Stimulated activated CD4-positive, alpha-beta T cell treated with anti-CD3 and anti-CD28 coated beads, Interleukin-1b, Interleukin-23, amount 100 ng/mL, for 24 hours (primary cell): Measurements from ENCODE around the gene KIAA1614.
"Not testable (repeated sequence)": the region's sequence is repeated elsewhere in the genome, so short reads cannot be mapped to it uniquely, and the experiment has no call there.

Experiments used
- DNase-seq, 4 experiments: peaks; one replicate each; pipeline ENCODE4 v3.0.0-alpha.2; 2020; ENCODE audit warnings: low read depth in 4 of 4, low spot score in 1 of 4

Gene KIAA1614

DNA sequence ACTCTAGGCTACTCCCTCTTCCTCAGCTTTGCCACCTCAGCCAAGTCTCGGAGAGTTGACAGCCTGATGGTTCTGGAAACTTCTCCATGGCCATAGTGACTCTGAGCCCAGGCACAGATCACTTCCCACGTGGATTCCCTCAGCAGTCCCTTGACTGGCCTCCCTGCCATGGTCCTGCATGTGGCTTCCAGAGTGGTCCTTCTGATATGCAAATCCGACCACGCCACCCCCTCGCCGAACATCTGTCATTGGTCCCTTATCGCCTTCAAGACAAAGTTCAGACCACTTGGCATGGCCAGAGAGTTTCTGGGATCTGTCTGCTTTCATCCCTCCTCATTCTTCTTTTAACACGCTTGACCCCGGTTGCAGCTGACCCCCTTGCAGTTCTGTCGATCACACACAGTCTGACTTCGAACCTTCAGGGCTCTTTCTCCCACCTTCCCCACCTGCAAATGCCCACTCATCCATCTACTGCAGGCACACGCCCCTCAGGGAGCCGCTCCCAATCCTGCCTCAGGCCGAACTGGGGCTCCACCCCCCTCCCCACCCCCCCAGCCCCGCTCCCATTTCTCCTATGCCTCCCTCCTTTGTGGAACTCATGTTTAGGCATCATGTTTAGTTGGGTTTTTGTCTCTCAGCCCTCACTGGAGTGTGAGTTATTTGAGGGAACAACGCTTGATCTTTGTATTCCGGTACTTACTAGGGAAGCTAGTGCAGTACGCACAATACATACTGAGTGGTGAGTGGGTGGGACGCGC lies 29.0 kb downstream of the KIAA1614 start:
- no peak for DNase-seq

DNA sequence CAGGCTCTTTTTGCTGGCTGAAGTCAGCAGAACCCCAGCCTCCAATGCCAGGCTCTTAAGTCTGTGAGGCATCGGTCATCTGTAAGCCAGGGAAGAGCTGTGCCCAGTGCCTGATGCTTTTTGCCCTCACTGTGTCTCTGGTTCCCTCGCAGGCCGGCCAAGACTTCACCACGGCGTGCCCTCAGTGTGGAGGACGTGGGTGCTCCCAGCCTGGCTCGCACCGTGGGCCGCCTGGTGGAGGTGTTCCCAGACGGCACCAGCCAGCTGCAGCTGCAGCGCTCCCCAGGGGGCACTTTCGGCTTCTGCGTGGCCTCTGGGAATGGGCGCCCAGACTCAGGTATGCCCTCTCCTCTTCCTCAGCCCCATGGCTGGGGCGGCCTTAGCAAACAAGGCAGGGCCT lies 32.5 kb downstream of the KIAA1614 start:
- DNase-seq, result no peak

DNA sequence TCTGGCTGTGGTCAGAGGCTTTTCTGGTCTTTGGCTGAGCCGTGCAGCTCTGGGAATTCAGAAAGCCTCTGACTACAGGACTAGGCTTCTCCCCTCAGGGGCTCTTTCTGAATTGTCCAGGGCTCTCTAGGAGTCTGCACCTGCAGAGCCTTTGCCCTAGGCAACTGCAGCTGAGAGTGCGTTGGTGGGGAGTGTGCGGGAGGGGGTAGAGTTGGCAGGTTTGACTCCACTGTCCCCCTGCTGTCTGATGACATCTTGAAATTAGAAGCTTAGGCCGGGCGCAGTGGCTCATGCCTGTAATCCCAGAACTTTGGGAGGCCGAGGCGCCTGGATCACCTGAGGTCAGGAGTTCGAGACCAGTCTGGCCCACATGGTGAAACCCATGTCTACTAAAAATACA lies 32.9 kb downstream of the KIAA1614 start:
- no peak for DNase-seq

DNA sequence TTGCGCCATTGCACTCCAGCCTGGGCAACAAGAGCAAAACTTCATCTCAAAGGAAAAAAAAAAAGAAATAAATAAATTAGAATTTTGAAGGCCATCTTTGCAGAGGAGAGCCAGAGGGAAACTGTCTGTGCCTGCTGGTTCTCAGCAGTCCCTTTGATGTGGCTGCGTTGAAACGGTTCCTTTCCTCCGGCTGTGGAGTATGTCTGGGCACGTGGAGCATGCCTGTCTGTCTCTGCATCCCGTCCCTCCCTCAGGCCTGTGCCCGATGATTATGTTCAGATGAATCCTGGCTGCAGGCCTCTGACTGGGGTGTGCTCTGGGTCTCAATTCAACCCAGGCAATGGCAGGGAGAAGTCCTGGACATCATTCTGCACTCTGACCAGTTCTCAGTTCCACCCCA lies 33.4 kb downstream of the KIAA1614 start:
- DNase-seq, result no peak

DNA sequence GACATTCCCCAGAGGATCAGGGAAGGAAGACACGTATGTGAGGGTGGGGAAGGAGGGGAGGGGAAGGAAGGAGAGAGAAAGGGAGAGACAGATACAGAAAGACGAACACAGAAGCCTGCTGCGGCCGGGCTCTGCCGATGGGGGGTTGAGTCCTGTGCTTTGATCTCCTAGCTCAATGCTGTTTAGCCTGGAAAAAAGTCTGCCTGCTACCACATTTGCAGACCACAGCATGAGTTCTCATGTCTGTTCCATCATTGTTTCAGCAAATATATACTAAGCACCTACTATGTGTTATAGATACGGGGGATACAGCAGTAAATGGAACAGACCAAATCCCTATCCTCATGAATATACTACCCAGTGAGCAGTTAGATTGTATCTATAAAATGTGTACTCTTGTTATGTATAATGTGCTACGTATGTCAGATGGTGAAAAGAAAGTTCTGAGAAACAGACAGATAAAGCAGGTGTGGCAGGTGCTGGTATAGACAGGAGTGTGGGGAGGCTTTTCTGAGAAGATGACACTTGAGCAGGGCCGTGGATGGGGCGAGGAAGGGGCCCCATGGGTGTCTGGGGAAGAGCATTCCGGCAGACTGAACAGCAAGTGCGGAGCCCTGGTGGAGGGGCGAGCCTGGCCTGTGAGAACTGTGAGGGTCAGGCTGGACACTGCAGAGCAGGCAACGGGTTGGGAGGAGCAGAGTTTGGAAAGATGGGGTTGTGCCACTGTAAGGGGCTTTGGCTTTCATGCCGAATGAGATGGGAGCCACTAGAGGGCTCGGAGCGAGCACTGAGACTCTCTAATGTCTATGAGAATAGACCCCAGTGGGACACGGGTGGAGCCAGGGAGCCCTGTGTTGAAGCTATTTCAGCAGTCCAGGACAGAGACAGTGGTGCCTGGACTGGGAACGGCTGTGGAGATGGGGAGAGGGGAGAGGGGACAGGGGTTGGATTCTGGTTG lies 34.1 kb downstream of the KIAA1614 start:
- no peak for DNase-seq

DNA sequence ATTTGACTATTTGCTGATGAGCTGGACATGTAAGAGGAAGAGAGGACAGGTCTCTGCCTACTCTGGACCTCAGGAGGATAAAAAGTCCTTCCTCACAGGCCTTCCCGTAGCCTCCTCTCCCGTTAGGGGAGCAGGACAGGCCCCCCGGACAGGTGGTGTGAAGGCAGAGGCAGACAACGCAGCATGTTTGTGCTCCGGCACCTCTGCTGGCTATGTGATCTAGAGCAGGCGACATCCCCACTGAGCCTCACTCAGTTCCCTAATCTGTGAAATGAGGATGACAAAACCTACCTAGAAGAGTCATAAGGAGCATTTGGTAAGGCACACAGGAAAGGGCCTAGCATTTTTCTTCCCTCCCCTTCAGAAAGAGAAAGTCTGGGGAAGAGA lies 34.8 kb downstream of the KIAA1614 start:
- no peak for DNase-seq

DNA sequence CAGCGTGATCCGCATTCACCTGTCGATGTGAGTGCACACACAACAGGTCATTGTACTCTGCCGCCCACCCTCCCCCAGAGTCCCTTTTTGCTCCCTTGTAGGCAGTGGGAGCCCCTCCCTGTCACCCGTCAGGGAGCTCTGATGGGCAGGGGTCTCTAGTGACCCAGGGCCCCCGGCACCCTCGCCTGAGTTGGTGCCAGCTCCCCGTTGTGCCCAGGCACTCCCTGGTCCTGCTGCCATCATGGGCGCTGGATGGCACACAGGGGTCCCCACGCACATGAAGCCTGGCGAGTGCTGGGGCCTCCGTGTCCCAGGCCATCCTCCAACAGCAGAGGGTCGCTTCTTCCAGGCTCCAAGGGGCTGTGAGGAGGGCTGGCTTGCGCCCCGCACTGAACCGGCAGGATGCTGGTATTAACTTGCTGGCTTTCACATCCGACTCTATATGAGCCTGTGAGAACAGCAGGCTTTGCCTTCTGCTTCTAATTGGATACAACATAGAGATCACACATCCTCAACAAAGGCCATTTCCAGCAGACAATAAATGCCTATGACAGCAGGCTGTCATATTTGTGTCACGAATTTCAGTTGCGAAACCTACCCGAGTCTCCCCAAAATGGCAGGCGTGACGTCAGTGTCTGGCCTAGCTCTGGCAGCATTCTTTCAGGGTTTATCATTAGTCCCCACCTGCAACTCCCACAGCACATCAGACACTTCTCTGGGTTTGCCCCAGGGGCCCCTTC lies 35.4 kb downstream of the KIAA1614 start:
- DNase-seq, result no peak

DNA sequence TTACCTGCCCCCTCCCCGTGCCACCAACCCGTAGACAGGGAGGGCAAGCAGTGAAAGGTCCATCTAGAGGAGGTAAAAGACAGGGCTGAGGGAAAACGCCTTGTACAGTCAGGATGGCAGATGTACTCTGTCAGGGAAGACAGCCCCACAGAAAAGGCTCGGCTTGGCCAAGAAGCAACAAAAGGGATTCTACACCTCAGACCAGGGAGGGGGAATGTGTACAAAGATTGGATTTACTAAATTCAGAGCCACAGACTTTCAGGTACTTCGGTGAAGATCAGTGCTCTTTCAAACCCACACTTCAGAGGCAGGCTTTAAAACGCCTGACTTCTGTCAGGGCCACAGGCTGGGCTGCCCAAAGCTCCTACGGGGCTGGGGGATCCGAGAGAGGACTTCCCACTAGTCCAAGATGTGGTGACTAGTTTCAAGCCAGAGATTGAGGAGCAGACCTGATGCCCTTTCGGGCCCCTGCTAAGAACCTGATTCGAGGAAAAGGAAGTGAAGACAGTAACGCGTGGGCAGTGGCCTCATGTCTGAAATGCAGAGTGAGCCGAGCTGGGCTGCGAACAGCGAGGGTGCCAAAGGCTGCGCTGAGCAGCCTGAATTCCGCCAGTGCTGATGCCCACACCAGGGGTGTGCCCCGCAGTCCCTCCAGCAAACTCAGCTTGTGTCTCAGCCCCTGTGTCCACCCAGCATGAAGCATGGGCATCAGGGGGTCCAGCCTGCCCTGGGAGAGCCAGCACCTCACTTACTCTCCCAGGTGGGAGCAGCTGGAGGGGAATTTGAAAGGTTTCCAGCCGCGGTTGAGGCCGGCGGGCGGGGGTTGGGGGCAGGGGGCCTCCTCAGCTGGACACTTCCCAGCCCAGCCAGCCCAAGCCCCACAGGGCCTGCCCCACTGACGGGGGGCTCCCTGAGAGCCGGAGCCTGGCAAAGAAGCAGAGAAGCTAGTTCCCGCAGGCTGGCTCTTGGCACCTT lies 36.2 kb downstream of the KIAA1614 start:
- DNase-seq, result no peak

DNA sequence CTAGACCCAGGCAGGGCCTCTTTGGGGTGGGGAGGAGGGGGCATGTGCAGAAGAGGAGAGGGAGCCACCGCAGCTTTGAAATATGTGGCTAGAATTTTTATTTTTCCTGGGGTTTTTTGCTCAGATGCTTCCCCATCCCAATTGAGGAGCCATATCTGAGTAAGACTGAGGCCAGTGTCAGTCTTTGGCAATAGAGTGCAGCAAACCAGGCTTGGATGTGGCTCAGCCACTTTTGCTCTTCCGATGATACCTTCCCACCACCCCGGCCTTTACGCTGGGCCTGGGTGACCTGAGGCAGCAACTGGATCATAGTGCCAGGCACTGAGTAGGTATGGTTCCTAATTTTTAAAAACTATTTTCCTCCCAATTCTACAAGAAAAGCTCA lies 36.9 kb downstream of the KIAA1614 start:
- no peak for DNase-seq

DNA sequence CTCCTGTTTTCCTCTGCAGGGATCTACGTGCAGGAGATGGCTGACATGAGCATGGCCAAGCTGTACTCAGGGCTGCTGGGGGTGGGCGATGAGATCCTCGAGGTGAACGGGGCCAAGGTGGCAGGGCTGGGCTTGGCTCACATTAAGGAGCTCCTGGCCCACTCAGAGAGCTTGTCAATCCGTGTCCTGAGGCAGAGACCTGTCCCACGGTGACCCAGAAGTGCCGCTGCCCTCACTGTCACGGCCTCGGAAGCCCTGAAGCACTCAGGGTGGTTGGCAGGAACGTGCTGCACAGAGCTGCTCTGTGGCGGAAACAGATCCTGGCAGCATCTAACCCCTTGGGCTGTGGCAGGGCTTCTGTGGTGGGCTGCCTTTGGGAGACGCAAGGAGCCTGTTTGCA lies 37.6 kb downstream of the KIAA1614 start:
- no peak for DNase-seq

DNA sequence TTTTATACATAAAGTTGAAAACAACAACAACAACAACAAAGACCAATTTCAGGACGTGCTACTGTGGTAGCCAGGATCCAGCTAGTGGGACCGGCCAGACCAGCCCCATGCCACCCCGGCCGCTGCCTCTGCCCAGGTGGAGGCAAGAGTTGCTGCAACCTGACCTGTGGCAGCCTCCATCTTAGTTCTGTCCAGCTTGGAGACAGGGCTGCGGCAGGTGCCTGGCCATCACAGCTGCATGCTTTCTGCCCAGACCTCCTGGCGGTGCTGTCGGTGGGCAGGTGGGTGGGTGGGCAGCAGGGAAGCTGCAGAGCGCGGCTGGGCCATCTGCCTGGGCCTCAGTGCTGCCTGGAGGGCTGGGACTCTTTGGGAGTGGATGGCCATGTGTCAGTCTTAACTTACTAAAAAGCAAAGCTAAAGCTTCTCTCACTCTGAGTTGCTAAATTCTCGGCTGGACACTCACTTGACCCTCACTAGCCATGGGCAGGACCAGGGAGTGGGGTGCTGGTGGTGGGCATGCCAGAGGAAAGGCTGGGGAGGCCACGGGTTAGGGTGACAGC lies 38.6 kb downstream of the KIAA1614 start:
- DNase-seq, result no peak

DNA sequence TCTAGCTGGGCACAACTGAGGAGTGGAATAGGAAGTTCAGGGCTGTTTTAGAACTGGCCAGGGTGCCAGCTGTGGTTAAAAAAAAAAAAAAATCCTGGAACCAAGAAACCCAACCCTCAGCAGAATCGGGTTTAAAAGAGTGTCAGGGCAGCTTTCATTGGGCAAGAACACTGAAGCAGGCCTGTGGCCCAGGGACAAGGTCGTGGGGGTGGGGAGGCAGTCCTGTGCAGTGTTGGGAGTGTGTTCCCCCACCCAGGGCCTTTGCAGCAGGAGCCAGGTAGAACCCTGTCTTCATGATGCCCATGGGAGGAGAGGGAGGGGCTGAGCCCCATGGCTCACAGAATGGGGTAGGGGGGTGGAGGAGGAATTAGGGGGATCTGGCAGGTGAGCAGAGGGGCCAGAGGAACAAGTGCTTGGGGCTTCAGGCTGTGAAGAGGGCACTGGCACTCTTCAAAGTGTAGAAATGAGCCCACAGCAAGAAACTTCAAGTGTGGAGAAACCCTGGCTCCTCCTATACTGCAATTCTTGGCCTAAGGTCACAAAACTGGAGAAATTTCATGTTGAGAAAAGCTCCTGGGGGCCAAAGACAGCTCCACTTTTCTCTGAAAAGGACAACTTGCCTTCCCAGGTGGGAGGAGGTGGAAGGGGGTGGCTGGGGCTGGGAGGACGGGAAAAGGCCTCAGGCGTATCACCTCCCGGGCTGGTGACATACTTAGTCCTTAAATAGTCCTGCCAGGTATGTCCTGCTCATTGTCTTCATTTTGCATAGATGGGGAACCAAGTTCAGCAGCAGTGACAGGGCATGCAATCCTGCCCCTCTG lies 39.3 kb downstream of the KIAA1614 start:
- no peak for DNase-seq

DNA sequence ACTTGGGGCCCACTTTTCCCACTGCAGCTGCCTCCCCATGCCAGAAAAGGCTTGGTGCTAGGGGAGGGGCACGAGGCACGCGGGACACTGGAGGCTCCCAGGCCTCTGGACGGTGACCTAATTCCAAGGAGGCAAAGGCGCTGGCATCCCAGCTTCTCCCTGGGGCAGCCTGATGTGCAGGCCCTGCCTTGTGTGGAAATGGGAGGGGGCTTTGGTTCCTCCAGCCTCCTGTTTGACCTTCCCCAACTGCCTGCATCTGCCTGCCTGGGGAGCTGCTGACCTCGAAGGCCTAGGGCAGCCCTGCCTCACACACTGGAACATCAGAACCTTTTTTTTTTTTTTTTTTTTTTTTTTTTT lies 39.9 kb downstream of the KIAA1614 start:
- no peak for DNase-seq

DNA sequence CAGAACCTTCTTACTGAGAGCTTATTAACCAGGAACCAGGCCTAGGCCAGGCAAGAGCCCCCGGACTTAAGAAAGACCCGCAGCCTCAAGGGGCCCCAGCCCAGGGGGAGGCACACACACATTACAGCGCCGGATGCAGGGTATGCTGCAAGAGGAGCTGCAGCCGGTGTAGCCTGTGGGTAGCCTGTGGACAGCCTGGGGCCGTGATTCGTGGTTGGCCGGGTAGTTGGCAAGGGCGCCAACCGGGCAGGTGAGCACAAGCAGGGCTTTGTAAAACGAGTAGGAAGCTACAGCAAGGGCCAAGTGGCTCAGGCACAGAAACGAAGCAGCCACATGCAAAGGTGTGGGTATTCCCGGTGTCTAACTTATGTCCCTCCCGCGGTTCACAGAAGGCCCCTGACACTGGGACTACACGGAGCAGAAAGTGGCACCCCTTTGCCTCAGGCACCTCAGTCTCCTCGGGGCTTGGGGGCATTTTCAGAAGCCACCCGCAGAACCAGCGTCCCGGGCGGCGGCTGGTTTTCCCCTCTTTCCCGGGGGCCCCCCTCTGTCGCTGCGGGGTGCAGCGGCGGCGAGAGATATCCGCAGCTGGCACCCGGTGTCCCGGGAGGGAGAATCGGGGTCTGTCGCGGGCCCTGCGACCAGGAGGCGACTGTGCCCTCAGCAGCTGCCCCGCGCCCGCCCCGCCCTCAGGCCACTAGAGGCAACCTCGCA lies 40.8 kb downstream of the KIAA1614 start:
- no peak for DNase-seq

DNA sequence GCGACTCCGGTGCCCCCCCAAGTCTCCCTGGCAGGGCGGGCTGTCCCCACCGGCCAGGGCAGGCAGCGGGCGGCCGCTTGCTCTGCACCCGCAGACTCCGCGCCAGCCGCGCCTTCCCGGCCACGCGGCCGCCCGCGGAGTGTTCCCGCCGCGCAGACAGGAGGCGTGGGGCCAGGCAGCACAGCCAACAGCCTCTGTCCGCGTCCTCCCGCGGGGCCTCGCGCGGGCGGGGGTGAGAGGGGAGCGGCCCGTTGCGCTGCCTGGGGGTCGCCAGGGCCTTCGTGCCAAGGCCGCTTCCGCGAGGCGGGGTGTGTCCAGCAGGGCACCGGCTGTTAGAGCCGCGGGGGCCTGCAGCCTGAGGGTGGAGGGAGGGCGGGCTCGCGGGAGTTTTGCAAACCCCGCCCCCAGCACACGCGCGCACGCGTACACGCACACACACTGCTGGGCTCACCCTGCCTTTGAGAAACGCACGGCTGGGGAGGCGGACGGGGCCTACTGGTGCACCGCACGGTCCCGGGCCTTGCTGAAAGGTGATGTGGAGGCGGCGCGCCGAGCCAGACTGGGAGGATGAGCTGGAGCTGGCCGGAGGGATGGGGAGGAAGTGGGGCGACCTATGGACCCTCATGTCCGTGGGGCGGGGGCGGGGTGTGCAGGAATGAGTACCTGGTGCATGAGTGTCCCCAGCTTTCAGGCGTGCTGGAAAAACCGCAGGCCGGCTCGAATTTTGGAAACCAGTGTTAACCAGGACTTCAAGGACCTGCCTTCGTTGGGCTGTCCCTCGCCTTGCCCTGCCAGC lies 41.5 kb downstream of the KIAA1614 start:
- DNase-seq, result peak; percentile 18 to 47 (median 42)

DNA sequence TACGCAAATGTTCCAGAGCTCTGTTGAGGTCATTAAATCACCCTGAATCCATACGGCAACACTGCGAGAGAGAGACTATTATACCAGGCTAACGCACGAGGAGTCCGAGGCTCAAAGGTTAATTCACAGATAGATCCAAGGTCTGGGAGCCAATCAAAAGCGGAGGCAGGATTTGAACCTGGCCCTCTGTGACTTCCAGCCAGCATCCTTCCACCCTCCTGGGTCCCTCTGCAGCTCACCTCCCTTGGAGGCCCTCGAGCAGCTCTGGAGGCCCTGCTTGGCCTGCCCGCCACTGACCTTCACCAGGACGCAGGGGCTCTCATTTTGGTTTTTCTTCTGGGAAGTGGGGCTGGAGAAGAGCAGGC lies 42.1 kb downstream of the KIAA1614 start:
- DNase-seq, result no peak

DNA sequence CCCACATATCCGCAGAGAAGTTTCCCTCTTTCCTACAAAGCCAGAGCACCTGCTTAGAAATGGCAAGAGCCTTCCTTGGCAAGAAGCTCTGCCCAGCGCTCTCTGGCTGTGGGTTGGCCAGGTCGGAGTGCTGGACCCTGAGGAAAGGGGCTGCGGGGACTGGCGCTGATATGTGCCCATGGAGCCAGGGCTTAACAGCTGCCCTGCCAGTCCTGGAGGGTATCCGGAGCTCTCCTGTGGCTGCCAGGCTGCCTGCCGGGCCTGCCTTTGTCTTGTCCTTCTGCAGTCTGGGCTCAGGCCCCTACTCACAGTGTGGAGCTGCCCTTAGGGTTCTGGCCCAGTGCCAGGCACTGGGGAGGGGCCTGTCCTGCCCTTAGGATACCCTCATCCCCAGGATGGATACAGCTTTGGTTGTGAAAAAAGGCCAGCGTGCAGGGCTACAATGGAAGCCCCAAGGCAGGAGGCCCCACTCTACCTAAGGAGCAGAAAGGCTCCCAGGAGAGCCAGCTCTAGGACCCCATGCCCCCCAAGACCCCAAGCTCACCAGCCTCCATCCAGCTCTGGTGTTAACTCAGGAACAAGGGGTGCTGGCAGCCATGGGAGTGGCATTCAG lies 43.4 kb downstream of the KIAA1614 start:
- no peak for DNase-seq

DNA sequence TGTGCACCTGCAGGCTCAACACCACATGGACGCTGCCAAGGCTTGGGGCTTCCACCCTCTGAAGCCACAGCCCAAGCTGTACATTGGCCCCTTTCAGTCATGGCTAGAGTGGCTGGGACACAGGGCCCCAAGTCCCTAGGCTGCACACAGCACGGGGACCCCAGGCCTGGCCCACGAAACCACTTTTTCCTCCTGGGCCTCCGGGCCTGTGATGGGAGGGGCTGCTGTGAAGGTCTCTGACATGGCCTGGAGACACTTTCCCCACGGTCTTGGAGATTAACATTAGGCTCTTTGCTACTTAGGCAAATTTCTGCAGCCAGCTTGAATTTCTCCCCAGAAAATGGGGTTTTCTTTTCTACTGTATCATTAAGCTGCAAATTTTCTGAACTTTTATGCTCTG lies 46.9 kb downstream of the KIAA1614 start:
- DNase-seq, result not testable (repeated sequence)
